ENCODE data around the gene ERH. TPM values are rescaled to one million over a fixed set of nuclear protein-coding genes. Genes with fewer than 3 reads are reported as not detected.

ERH gene
- total RNA-seq, 4 donors from 2014 or later: 40.6 to 54.3 (median 41.5) TPM

GRCh38 chr14:69370061-69370460 lies 28.0 kb downstream of the ERH start:
- Histone ChIP-seq H3K36me3 (peaks cover 10% of the 10 kb centered on the region), H3K9me3 (no peaks in the 10 kb centered on the region), H3K27ac (no peak overlapping the region), H3K4me3 (no peak overlapping the region), H3K27me3 (no peaks in the 10 kb centered on the region), H3K4me1 (no peaks in the 10 kb centered on the region)
- WGBS: 56% methylated on average over 5 of the region's 5 CpGs
- TF ChIP-seq CTCF (IDR thresholded peaks at IDR 0.05) (no peak), EP300 (IDR thresholded peaks at IDR 0.05) (no peak), POLR2AphosphoS5 (IDR thresholded peaks at IDR 0.05) (no peak), POLR2A (IDR thresholded peaks at IDR 0.05) (no peak)
- no peak for DNase-seq (ENCODE audit: low spot score in 2 of 2)

GRCh38 chr14:69368381-69368780 lies 29.7 kb downstream of the ERH start:
- Histone ChIP-seq H3K4me1 (no peaks in the 10 kb centered on the region), H3K27ac (no peak overlapping the region), H3K4me3 (no peak overlapping the region), H3K36me3 (no peaks in the 10 kb centered on the region), H3K9me3 (no peaks in the 10 kb centered on the region), H3K27me3 (no peaks in the 10 kb centered on the region)
- no peak for DNase-seq (ENCODE audit: low spot score in 2 of 2)
- no peak for TF ChIP-seq EP300 (IDR thresholded peaks at IDR 0.05)
- TF ChIP-seq CTCF (IDR thresholded peaks at IDR 0.05): no peak
- WGBS: 100% methylated on average over 1 of the region's 1 CpG

- no peaks in the 10 kb centered on the region for H3K27me3 ChIP-seq
- no peaks in the 10 kb centered on the region for H3K36me3 ChIP-seq
- H3K9me3 ChIP-seq: no peaks in the 10 kb centered on the region
- no peak overlapping the region for H3K4me3 ChIP-seq
- TF ChIP-seq EP300 (IDR thresholded peaks at IDR 0.05): no peak
- H3K4me1 ChIP-seq: no peaks in the 10 kb centered on the region
- no peak overlapping the region for H3K27ac ChIP-seq
- 91% methylated on average over 4 of the region's 4 CpGs for WGBS
- no peak for DNase-seq (ENCODE audit: low spot score in 2 of 2)
These were observed 31.3 kb downstream of the ERH start for GRCh38 chr14:69366761-69367160.

- TF ChIP-seq CTCF (IDR thresholded peaks at IDR 0.05) (no peak), EP300 (IDR thresholded peaks at IDR 0.05) (no peak), POLR2A (IDR thresholded peaks at IDR 0.05) (no peak), POLR2AphosphoS5 (IDR thresholded peaks at IDR 0.05) (no peak)
- no peak overlapping the region for H3K27ac ChIP-seq
- H3K4me3 ChIP-seq: no peak overlapping the region
- DNase-seq (ENCODE audit: low spot score in 2 of 2): no peak
- H3K27me3 ChIP-seq: no peaks in the 10 kb centered on the region
- 45% methylated on average over 3 of the region's 3 CpGs for WGBS
- no peaks in the 10 kb centered on the region for H3K9me3 ChIP-seq
- no peaks in the 10 kb centered on the region for H3K36me3 ChIP-seq
- no peaks in the 10 kb centered on the region for H3K4me1 ChIP-seq
These were observed 32.0 kb downstream of the ERH start for GRCh38 chr14:69366069-69366468.

- 84% methylated on average over 2 of the region's 2 CpGs for WGBS
- no peak overlapping the region for H3K4me3 ChIP-seq
- no peaks in the 10 kb centered on the region for H3K9me3 ChIP-seq
- TF ChIP-seq CTCF (IDR thresholded peaks at IDR 0.05) (no peak), POLR2AphosphoS5 (IDR thresholded peaks at IDR 0.05) (no peak), POLR2A (IDR thresholded peaks at IDR 0.05) (no peak), EP300 (IDR thresholded peaks at IDR 0.05) (no peak)
- no peaks in the 10 kb centered on the region for H3K36me3 ChIP-seq
- DNase-seq (ENCODE audit: low spot score in 2 of 2): no peak
- no peaks in the 10 kb centered on the region for H3K27me3 ChIP-seq
- H3K4me1 ChIP-seq: no peaks in the 10 kb centered on the region
- H3K27ac ChIP-seq: no peak overlapping the region
These were observed 33.7 kb downstream of the ERH start for GRCh38 chr14:69364378-69364777.

GRCh38 chr14:69363964-69364363 lies 34.1 kb downstream of the ERH start:
- Histone ChIP-seq H3K9me3 (no peaks in the 10 kb centered on the region), H3K4me1 (no peaks in the 10 kb centered on the region), H3K27me3 (no peaks in the 10 kb centered on the region), H3K36me3 (no peaks in the 10 kb centered on the region), H3K27ac (no peak overlapping the region), H3K4me3 (no peak overlapping the region)
- 80% methylated on average over 4 of the region's 4 CpGs for WGBS
- DNase-seq (ENCODE audit: low spot score in 2 of 2): no peak
- TF ChIP-seq POLR2A (IDR thresholded peaks at IDR 0.05) (no peak), POLR2AphosphoS5 (IDR thresholded peaks at IDR 0.05) (no peak), EP300 (IDR thresholded peaks at IDR 0.05) (no peak), CTCF (IDR thresholded peaks at IDR 0.05) (no peak)
